Mucosa of descending colon (tissue), 3 donors: ENCODE measurements around the gene ABLIM1. TPM values are rescaled to one million over a fixed set of nuclear protein-coding genes. Genes with fewer than 3 reads are reported as not detected.

Experiments
- ATAC-seq: fragments of 200-7000 bp; cut with Tn5 transposase; one replicate; pipeline ENCODE4 v1.9.1; 2020; ENCODE audit warnings: mild to moderate bottlenecking, moderate library complexity
- DNase-seq, 3 donors: peaks; one replicate each; pipeline ENCODE4 v3.0.0-alpha.2; 2020
- H3K36me3 ChIP-seq: fragments of 200-600 bp; one replicate; pipeline ENCODE4 v1.8.0; 2021; ENCODE audit warnings: low read depth, mild to moderate bottlenecking
- H3K4me1 ChIP-seq: fragments of 200-600 bp; one replicate; pipeline ENCODE4 v1.8.0; 2021; ENCODE audit warnings: low read depth, mild to moderate bottlenecking
- H3K4me3 ChIP-seq: fragments of 200-600 bp; one replicate; pipeline ENCODE4 v1.8.0; 2021; ENCODE audit warnings: mild to moderate bottlenecking
- H3K9me3 ChIP-seq: fragments of 200-600 bp; one replicate; pipeline ENCODE4 v1.8.0; 2021; ENCODE audit warnings: mild to moderate bottlenecking
- CTCF ChIP-seq: fragments of 200-600 bp; IDR thresholded peaks from one replicate; pipeline ENCODE4 v1.8.0; 2022; ENCODE audit warnings: antibody characterized with exemption, mild to moderate bottlenecking
- intact Hi-C, 2 donors: fragments of 100-400 bp; cut with DNase I in 1 of 2; cut with micrococcal nuclease in 1 of 2; formaldehyde crosslinking; loops; one replicate each; pipeline versions ENCODE4 v1.11.0 to v1.11.1; 2022; cut with DNase I, micrococcal nuclease
- total RNA-seq, 3 donors: library from RNA; stranded (reverse); fragmentation: NEBNext Ultra II Directional in 2 of 3; extraction: Animal tissue kit (Norgen Biotek cat#: 25700) in 2 of 3; gene quantifications; one replicate each; pipeline versions ENCODE4 v1.2.1 to v1.2.4, GENCODE V29; 2021 to 2023
- donor health status: DM: no; HTN: no; CAD: no; lungs with moderate emphysema.
- donor health status: DM: no; HTN: no; CAD: no.
- donor health status: DM: no; HTN: yes; CAD: no.

ABLIM1 gene
- total RNA-seq, 3 donors from 2014 or later: 67.1 to 122 (median 103) TPM

- TF ChIP-seq CTCF: no peak
- H3K36me3 ChIP-seq: peaks cover 4% of the 10 kb centered on the region
- DNase-seq (no peak), ATAC-seq (no peak)
- H3K4me3 ChIP-seq: no peak overlapping the region
- no peaks in the 10 kb centered on the region for H3K9me3 ChIP-seq
- intact Hi-C loops: loop anchor here in 1 of 2 donors (10.0 kb wide), 1 partner anchor 127 kb away; no protein-coding TSS in a partner anchor
- H3K4me1 ChIP-seq: no peaks in the 10 kb centered on the region
Observed at GRCh38 chr10:114431414-114432135, 226.5 kb downstream of the ABLIM1 start.

- no peak for TF ChIP-seq CTCF
- Histone ChIP-seq H3K4me3 (no peak overlapping the region), H3K36me3 (peaks cover 4% of the 10 kb centered on the region), H3K9me3 (no peaks in the 10 kb centered on the region), H3K4me1 (no peaks in the 10 kb centered on the region)
- DNase-seq (no peak), ATAC-seq (no peak)
- intact Hi-C loops: loop anchor here in 1 of 2 donors (10.0 kb wide), 1 partner anchor 126 kb away; no protein-coding TSS in a partner anchor
Observed at GRCh38 chr10:114430688-114431413, 227.2 kb downstream of the ABLIM1 start.

GRCh38 chr10:114429581-114430335 lies 228.3 kb downstream of the ABLIM1 start:
- no peak for TF ChIP-seq CTCF
- intact Hi-C loops: loop anchor here in 1 of 2 donors (10.0 kb wide), 1 partner anchor 125 kb away; no protein-coding TSS in a partner anchor
- ATAC-seq (no peak), DNase-seq (no peak)
- H3K9me3 ChIP-seq: no peaks in the 10 kb centered on the region
- no peak overlapping the region for H3K4me3 ChIP-seq
- no peaks in the 10 kb centered on the region for H3K36me3 ChIP-seq
- no peaks in the 10 kb centered on the region for H3K4me1 ChIP-seq

GRCh38 chr10:114427124-114427852 lies 230.8 kb downstream of the ABLIM1 start:
- DNase-seq (no peak), ATAC-seq (peak; percentile 10)
- no peak for TF ChIP-seq CTCF
- Histone ChIP-seq H3K4me1 (no peaks in the 10 kb centered on the region), H3K4me3 (no peak overlapping the region), H3K36me3 (no peaks in the 10 kb centered on the region), H3K9me3 (no peaks in the 10 kb centered on the region)
- intact Hi-C loops: no loop called here

- no peak for TF ChIP-seq CTCF
- Histone ChIP-seq H3K4me1 (no peaks in the 10 kb centered on the region), H3K4me3 (no peak overlapping the region), H3K9me3 (no peaks in the 10 kb centered on the region), H3K36me3 (no peaks in the 10 kb centered on the region)
- intact Hi-C loops: no loop called here
- ATAC-seq (no peak), DNase-seq (no peak)
Observed at GRCh38 chr10:114426476-114426875, 231.6 kb downstream of the ABLIM1 start.
